AG09319 (cell line): ENCODE data around the gene CGA.

Source experiments
- DNase-seq: peaks from one replicate; pipeline ENCODE4 v3.0.0-alpha.2; 2010; ENCODE audit warnings: low read depth; ENCODE audit errors: extremely low read depth
- TF ChIP-seq, protein P1 (sequence below): IDR thresholded peaks from 2 replicates; pipeline ENCODE4 v1.5.1; 2011; ENCODE audit warnings: low read depth, mild to moderate bottlenecking, inconsistent platforms, low read length, moderate library complexity

Gene CGA

DNA sequence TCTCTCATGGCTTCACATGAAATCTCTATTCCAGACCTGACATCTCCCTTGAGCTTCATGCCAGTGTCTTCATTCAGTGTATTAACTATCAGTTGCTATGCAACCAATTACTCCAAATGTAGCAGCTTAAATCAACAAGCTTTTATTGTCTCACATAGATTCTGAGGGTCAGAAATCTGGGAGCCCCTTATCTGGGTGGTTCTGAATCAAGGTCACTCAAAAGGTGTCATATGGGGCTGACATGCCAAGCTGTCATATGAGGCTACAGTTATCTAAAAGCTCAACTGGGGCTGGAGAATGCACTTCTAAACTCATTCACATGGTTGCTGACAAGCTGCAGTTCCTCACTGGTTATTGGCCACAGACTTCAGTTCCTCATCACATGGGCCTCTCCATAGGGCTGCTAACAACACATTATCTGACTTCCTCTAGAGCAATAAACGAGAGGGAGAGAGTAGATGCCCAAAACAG is 7.3 kb upstream of the CGA start:
- TF ChIP-seq, protein P1, sequence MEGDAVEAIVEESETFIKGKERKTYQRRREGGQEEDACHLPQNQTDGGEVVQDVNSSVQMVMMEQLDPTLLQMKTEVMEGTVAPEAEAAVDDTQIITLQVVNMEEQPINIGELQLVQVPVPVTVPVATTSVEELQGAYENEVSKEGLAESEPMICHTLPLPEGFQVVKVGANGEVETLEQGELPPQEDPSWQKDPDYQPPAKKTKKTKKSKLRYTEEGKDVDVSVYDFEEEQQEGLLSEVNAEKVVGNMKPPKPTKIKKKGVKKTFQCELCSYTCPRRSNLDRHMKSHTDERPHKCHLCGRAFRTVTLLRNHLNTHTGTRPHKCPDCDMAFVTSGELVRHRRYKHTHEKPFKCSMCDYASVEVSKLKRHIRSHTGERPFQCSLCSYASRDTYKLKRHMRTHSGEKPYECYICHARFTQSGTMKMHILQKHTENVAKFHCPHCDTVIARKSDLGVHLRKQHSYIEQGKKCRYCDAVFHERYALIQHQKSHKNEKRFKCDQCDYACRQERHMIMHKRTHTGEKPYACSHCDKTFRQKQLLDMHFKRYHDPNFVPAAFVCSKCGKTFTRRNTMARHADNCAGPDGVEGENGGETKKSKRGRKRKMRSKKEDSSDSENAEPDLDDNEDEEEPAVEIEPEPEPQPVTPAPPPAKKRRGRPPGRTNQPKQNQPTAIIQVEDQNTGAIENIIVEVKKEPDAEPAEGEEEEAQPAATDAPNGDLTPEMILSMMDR: no peak
- no peak for DNase-seq

DNA sequence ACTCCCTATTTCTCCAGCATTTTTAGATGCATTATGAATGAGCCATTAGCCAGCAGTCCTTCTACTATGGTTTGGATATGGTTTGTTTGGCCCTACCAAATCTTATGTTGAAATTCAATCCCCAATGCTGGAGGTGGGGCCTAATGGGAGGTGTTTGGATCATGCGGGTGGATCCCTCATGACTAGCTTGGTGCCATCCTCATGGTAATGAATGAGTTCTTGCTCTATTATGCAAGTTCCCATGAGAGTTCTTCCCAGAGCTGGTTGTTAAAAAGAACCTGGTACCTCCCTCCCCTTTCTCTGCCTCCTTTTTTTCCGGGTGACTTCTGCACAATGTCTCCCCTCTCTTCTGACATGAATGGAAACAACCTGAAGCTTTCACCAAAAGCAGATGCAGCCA is 6.2 kb upstream of the CGA start:
- TF ChIP-seq, protein P1: no peak
- no peak for DNase-seq

DNA sequence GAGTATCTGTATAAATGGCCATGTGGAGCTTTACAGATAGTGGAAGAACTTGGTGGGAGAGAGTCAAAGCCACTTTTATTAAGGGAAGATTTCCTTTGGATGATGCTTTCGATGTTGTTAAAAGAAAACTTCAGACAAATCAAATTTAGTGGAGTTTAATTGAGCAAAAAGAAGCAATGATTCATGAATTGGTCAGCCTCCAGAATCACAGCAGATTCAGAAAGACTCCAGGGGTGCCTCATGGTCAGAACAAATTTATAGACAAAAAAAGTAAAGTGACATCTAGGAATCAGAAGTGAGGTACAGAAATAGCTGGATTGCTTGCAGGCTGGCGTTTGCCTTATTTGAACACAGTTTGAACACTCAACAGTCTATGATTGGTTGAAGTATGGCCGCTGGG is 5.3 kb upstream of the CGA start:
- TF ChIP-seq, protein P1: no peak
- no peak for DNase-seq

DNA sequence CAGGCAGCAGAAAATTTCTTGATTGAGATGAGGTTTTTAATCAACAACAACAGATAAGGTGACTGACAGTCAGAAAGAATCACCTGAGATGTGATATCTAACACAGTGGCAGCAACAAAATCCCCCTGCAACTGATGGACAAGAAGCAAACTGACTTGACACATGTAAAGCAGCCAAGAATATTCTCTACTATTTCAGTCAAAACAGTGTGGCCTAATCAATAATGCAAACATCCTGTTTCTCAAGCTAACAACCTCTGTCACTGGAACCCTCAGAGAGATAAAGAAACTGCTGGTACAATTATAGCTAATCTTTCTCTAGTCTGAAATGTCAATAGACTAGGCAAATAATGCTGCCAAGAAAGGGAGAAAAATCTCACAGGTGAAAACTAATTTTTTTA is 4.6 kb upstream of the CGA start:
- TF ChIP-seq, protein P1: no peak
- no peak for DNase-seq

DNA sequence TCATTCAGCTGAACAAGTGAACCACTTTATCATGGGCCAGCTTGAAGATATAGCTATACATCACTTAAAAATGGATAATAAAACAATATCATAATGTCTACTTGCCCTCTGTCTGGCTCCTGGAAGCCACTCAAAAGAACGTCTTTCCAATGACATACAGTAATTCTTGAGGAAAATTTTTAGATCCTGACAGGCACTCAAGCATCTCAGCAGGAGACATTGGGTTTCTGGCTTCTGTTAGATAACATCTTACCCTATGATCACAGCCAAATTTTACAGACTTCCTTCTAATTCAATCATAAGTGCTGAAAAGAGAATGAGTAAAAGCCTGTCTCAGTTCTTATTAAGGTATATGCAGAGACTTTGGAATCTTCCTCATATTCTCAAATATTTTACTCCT is 330 bp downstream of the CGA start:
- TF ChIP-seq, protein P1: no peak
- no peak for DNase-seq

DNA sequence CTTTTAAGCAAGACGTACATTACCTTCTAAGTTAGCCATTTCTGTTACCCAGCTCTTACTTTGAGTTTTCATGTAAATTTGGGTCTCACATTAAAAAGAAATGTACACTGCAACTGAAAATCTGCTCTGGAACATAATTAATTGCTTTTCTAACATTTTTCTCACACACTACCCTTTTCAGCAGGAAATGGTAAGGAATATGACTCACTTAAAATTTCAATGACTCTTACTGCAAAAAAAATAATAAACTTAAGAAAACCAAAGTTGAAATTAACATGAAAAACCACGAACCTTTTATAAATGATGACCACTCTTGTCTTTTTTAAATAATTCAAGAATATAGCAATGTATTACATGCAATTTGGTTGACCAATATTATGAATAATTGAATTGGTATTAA is 1.3 kb downstream of the CGA start:
- TF ChIP-seq, protein P1: no peak
- DNase-seq: no peak

DNA sequence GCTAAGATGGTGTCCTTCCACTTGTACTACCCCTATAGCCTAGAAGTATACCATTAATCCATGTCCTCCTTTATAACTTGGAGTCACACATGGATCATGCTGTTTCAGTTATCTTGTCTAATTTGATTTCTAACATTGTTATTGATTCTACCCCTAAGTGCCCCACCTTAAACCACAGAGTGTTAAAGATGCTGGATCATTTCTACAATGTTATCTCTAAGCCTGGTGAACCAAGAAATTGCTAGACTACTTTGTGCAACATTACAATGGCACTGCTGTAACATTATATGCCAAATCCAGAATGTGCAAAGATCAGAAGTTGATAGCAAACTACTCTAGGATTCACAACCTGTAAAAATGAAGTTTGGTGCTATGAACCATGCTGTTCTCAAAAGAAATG is 1.7 kb downstream of the CGA start:
- no peak for DNase-seq
- TF ChIP-seq, protein P1: no peak
